ES-I3 (cell line): ENCODE data around the gene MAGEA9B.
"Not testable (repeated sequence)": the region's sequence is repeated elsewhere in the genome, so short reads cannot be mapped to it uniquely, and the experiment has no call there.

Source experiments
- H3K36me3 ChIP-seq: 2 replicates; pipeline ENCODE4 v1.6.1; 2013; ENCODE audit warnings: mild to moderate bottlenecking, low read length, control low read depth, moderate library complexity; ENCODE audit not compliant: insufficient read depth
- H3K4me1 ChIP-seq: 2 replicates; pipeline ENCODE4 v1.6.1; 2013; ENCODE audit warnings: mild to moderate bottlenecking, control low read depth, low read length; ENCODE audit not compliant: insufficient read depth
- H3K9ac ChIP-seq: 2 replicates; pipeline ENCODE4 v1.6.1; 2013; ENCODE audit warnings: low read depth, mild to moderate bottlenecking, low read length, moderate library complexity
- H3K9me3 ChIP-seq: 2 replicates; pipeline ENCODE4 v1.6.1; 2013; ENCODE audit warnings: mild to moderate bottlenecking, low read length, moderate library complexity; ENCODE audit not compliant: control insufficient read depth, insufficient read depth

Gene MAGEA9B

DNA sequence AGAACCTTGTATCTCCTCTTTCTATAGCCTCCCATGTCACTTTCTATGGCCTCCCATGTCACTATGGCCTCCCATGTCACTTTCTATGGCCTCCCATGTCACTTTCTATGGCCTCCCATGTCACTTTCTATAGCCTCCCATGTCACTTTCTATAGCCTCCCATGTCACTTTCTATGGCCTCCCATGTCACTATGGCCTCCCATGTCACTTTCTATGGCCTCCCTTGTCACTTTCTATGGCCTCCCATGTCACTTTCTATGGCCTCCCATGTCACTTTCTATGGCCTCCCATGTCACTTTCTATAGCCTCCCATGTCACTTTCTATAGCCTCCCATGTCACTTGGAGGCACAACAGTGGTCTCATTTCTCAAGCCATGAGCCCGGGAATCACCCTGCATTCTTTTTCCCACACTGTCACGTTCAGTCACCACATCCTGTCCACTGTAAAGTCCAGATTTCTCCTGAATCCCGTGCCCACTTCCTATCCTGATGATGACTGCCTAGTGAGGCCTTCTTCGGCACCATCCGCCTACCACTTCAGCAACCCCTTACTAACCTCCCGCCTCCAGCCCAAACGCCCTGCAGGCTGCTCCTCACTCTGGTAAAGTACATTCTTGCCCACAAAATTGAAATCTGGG lies 18.1 kb upstream of the MAGEA9B start:
- not testable (repeated sequence) for H3K4me1 ChIP-seq, H3K9me3 ChIP-seq, H3K36me3 ChIP-seq, H3K9ac ChIP-seq

DNA sequence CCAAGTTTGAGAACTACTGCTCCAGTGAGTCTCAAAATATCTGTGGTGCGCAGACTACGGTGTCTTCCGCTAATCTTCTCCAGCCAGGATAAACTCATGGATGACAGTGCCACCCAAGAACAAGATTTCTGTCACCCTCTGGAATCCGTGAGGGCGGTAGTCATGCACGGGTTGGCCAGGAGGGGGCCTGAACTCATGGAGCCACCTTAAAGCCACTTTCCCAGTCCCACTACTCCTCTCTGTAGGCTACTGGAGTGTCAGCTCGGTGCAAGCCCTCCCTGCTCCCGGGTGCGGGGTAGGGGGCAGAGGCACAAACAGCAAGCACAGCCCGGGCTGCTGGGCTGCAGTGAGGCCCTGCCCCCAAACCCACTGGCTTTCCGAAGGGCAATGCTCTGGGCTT lies 11.3 kb upstream of the MAGEA9B start:
- not testable (repeated sequence) for H3K36me3 ChIP-seq, H3K9ac ChIP-seq, H3K4me1 ChIP-seq, H3K9me3 ChIP-seq

GRCh38 chrX:149595943-149596342 lies 8.7 kb upstream of the MAGEA9B start:
- not testable (repeated sequence) for H3K36me3 ChIP-seq, H3K9ac ChIP-seq, H3K4me1 ChIP-seq, H3K9me3 ChIP-seq

DNA sequence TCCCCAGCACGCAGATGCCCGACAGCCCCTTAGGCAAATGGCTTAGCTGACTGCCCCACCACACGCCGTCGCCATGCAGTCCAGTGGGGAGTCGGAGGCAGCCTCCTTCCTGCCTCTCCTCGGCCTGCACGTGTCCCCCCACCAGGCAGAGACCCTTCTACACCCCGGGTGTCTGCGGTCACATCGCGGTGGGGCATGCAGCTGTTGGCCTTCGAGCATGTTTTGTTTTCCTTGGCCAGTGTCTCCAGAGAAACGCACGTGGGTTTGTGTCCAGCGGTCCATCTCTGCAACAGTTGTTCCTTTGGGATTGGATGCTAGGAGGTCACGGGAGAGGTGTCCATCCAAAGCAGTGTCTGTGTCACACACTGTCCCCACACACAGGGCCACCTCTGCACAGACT lies 8.0 kb upstream of the MAGEA9B start, which contains the start of gene HSFX2:
TSS of gene HSFX2 (minus strand) at position 101 of the 400 bp plus-strand sequence. CDS start 614 bp downstream, outside the sequence.
- not testable (repeated sequence) for H3K4me1 ChIP-seq, H3K9me3 ChIP-seq, H3K9ac ChIP-seq, H3K36me3 ChIP-seq

- not testable (repeated sequence) for H3K4me1 ChIP-seq, H3K9ac ChIP-seq, H3K36me3 ChIP-seq, H3K9me3 ChIP-seq
These were observed 3.7 kb upstream of the MAGEA9B start for GRCh38 chrX:149590993-149591392.

GRCh38 chrX:149585631-149586030 lies 1.6 kb downstream of the MAGEA9B start:
- H3K9me3 ChIP-seq, H3K4me1 ChIP-seq, H3K9ac ChIP-seq, H3K36me3 ChIP-seq: not testable (repeated sequence)

GRCh38 chrX:149573456-149573855 lies 13.8 kb downstream of the MAGEA9B start:
- not testable (repeated sequence) for H3K9me3 ChIP-seq, H3K4me1 ChIP-seq, H3K36me3 ChIP-seq, H3K9ac ChIP-seq

GRCh38 chrX:149572743-149573142 lies 14.5 kb downstream of the MAGEA9B start:
- H3K9me3 ChIP-seq = no peaks in the 10 kb centered on the region
- H3K36me3 ChIP-seq = no peaks in the 10 kb centered on the region
- H3K9ac ChIP-seq = no peak overlapping the region
- H3K4me1 ChIP-seq = no peaks in the 10 kb centered on the region

DNA sequence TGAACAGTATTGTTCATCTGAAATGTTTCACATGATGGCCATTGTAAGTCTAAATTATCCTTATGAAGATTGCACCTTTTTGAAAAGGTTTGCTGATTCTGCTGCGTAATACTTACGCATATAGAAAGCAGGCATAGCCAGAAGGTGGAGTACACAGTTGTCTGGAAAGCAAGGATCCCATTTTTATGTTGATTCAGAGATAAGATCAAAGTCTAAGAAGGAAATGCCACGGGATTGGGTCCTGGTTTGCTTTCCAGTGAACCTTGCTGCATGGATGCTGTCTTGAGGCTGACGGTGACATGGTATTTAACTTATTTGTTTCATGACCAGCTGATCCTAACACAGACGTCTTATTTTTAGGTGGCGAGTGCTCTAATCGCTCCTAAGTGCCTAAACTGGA lies 15.5 kb downstream of the MAGEA9B start:
- no peaks in the 10 kb centered on the region for H3K9me3 ChIP-seq
- H3K36me3 ChIP-seq = no peaks in the 10 kb centered on the region
- no peak overlapping the region for H3K9ac ChIP-seq
- H3K4me1 ChIP-seq = no peaks in the 10 kb centered on the region

GRCh38 chrX:149570668-149571067 lies 16.6 kb downstream of the MAGEA9B start:
- no peak overlapping the region for H3K9ac ChIP-seq
- no peaks in the 10 kb centered on the region for H3K9me3 ChIP-seq
- H3K36me3 ChIP-seq = no peaks in the 10 kb centered on the region
- no peaks in the 10 kb centered on the region for H3K4me1 ChIP-seq

- no peaks in the 10 kb centered on the region for H3K9me3 ChIP-seq
- H3K9ac ChIP-seq = no peak overlapping the region
- H3K4me1 ChIP-seq = no peaks in the 10 kb centered on the region
- H3K36me3 ChIP-seq = no peaks in the 10 kb centered on the region
These were observed 17.5 kb downstream of the MAGEA9B start for GRCh38 chrX:149569770-149570169.

GRCh38 chrX:149568701-149569296 lies 18.5 kb downstream of the MAGEA9B start:
- no peaks in the 10 kb centered on the region for H3K9me3 ChIP-seq
- no peaks in the 10 kb centered on the region for H3K36me3 ChIP-seq
- no peak overlapping the region for H3K9ac ChIP-seq
- H3K4me1 ChIP-seq = no peaks in the 10 kb centered on the region

DNA sequence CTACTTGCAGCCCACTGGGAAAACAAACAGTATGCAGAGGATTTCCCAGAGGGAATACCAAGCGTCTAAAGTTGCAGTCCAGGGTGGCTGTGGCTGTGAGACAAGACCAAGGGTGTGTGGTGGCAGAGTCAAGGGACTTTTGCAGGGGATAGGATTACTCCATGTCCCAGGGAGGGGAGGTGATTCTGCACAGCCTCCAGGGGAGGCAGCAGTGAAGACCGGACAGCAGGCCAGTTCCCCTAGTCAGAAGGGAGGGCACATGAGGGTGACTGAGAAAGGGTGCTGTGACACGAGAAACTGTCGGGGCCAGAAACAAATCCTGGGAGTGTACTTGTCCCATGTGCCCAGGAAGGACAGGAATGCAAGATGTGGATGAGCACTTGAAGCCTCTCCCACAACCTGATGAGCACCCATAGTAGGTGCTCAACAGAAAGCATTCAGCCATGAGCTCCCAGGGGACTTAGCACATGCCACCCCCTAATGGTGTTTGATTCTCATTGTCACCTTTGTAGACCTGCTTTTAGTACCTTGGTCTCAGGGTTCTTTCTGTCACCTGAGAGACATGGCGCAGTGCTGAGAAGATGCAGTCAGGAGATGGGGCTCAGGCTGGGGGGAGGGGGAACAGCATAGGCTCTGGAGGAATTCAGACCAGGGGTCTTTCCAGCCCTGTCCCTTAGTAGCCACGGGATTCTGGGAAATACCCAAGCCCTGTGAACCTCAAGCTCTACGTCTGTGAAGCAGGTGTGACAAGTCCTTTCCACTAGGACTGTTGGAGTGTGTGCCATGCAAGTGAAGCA lies 19.4 kb downstream of the MAGEA9B start:
- Histone ChIP-seq H3K9me3 (no peaks in the 10 kb centered on the region), H3K9ac (no peak overlapping the region), H3K36me3 (no peaks in the 10 kb centered on the region), H3K4me1 (no peaks in the 10 kb centered on the region)

GRCh38 chrX:149563359-149563758 lies 23.9 kb downstream of the MAGEA9B start:
- H3K9me3 ChIP-seq = no peaks in the 10 kb centered on the region
- H3K9ac ChIP-seq = no peak overlapping the region
- no peaks in the 10 kb centered on the region for H3K4me1 ChIP-seq
- H3K36me3 ChIP-seq = no peaks in the 10 kb centered on the region

- H3K36me3 ChIP-seq, H3K9ac ChIP-seq, H3K9me3 ChIP-seq, H3K4me1 ChIP-seq: not testable (repeated sequence)
These were observed 32.0 kb downstream of the MAGEA9B start for GRCh38 chrX:149555251-149555650.
